Small intestine (tissue), 7 donors: ENCODE results near the gene C1S. TPM values are rescaled to one million over a fixed set of nuclear protein-coding genes. Genes with fewer than 3 reads are reported as not detected.
A peak's percentile ranks its signal among the peaks of the same experiment; 100 is the strongest.

ENCODE experiments used
- DNase-seq, 2 donors: peaks; one replicate each; pipeline versions ENCODE4 v3.0.0 to v3.0.0-alpha.2; 2013
- FAIRE-seq: peaks from 2 replicates; lab custom pipeline; 2012; peaks lifted over from hg19 to GRCh38; lab: Jason Lieb, UNC
- H3K27ac ChIP-seq, 3 donors: one replicate each; pipeline ENCODE4 v1.5.1; 2013; ENCODE audit warnings: low read length in 2 of 3, mild to moderate bottlenecking in 2 of 3, control low read depth in 1 of 3, inconsistent platforms in 1 of 3, low read depth in 1 of 3, moderate library complexity in 1 of 3
- H3K27me3 ChIP-seq, 3 donors: one replicate each; pipeline ENCODE4 v1.6.1; 2013; ENCODE audit warnings: low read length in 3 of 3, inconsistent platforms in 1 of 3; ENCODE audit not compliant: control insufficient read depth in 3 of 3, insufficient read depth in 3 of 3
- H3K36me3 ChIP-seq, 3 donors: one replicate each; pipeline ENCODE4 v1.6.1; 2013; ENCODE audit warnings: low read length in 3 of 3, inconsistent platforms in 1 of 3, low read depth in 1 of 3, mild to moderate bottlenecking in 1 of 3, moderate library complexity in 1 of 3; ENCODE audit not compliant: control insufficient read depth in 3 of 3, insufficient read depth in 2 of 3
- H3K4me1 ChIP-seq, 3 donors: one replicate each; pipeline ENCODE4 v1.6.1; 2013; ENCODE audit warnings: low read length in 2 of 3, inconsistent platforms in 1 of 3, low read depth in 1 of 3, mild to moderate bottlenecking in 1 of 3, moderate library complexity in 1 of 3; ENCODE audit not compliant: control insufficient read depth in 3 of 3, insufficient read depth in 2 of 3
- H3K4me3 ChIP-seq, 3 donors: one replicate each; pipeline ENCODE4 v1.5.1; 2013; ENCODE audit warnings: low read length in 3 of 3, control low read depth in 1 of 3, inconsistent platforms in 1 of 3, low read depth in 1 of 3, mild to moderate bottlenecking in 1 of 3, moderate library complexity in 1 of 3
- H3K9me3 ChIP-seq, 2 donors: one replicate each; pipeline ENCODE4 v1.6.1; 2013; ENCODE audit warnings: low read depth in 1 of 2, low read length in 1 of 2; ENCODE audit not compliant: control insufficient read depth in 2 of 2, insufficient read depth in 1 of 2
- WGBS, 3 donors: extraction: QIAGEN DNeasy Blood & Tissue Kit; methylation state at CpG; one replicate each; pipeline ENCODE4 v1.1.7; 2013; 5-methylcytosine and 5-hydroxymethylcytosine counted together
- polyA plus RNA-seq, 4 donors: library from polyadenylated mRNA; stranded (reverse) in 3 of 4; unstranded in 1 of 4; fragments of 200-250 nt in 3 of 4; fragments of 120-200 nt in 1 of 4; gene quantifications; one replicate each; pipeline versions ENCODE4 v1.2.1 to v1.2.3, GENCODE V29; 2013
- donor health status: healthy with polysubstance abuse.
- donor health status: control.
- donor health status: control.
- donor health status: Bipolar disorder and iron deficiency.
- donor health status: healthy.

The C1S gene
- polyA plus RNA-seq, 4 donors, result 4.7 to 196 (median 35.0) TPM

DNA sequence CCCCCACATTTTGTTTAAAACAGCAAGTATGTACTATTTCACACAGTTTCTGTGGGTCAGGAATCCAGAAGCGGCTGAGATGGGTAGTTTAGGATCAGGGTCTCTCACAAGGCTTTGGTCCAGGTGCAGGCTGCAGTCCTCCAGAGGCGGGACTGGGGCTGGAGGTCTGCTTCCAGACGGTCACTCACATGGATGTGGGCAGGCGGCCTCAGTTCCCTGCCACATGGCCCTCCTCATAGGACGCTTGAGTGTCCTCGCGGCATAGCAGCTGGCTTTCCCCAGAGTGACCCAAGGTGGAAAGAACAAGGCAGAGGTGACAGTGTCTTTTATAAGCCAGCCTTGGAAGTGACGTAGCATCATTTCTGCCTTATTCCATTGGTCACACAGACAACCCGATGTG is 56.4 kb downstream of the C1S start:
- Histone ChIP-seq H3K4me1 (peaks cover 0 to 18% (median 3%) of the 10 kb centered on the region in 3 donors), H3K27me3 (no peaks in the 10 kb centered on the region), H3K9me3 (no peaks in the 10 kb centered on the region), H3K27ac (no peak overlapping the region), H3K36me3 (peaks cover 0 to 64% (median 0%) of the 10 kb centered on the region in 3 donors), H3K4me3 (no peak overlapping the region)
- WGBS, 3 donors, result 90 to 95% (median 95%) methylated on average over 9 of the region's 9 CpGs
- FAIRE-seq (no peak), DNase-seq (no peak)

DNA sequence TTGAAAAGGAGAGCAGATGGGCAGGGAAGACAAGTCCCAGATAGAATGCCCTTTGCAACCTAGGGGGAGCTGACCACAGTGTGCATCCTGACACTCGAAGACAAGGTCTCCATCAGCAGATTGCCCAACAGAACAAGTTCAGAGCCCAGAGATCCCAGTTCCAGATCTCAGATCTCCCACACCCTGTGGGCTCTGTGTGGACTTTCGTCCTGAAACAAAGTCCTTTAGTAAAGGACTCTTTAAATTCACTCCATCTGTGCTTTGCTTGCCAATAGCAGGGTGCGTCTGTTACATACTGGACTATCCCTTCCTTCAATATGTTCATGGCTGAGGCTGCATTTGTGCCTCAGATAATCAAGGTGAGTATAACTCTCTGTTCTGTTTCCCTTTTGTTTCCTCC is 57.2 kb downstream of the C1S start:
- no peak for FAIRE-seq
- H3K27me3 ChIP-seq, result no peaks in the 10 kb centered on the region
- H3K36me3 ChIP-seq, result peaks cover 0 to 71% (median 2%) of the 10 kb centered on the region in 3 donors
- no peaks in the 10 kb centered on the region for H3K9me3 ChIP-seq
- H3K27ac ChIP-seq, result peak overlapping the region in 2 of 3 donors; percentile 63 to 78
- H3K4me3 ChIP-seq, result no peak overlapping the region
- H3K4me1 ChIP-seq, result peaks cover 0 to 18% (median 3%) of the 10 kb centered on the region in 3 donors
- WGBS, 3 donors, result 21 to 64% (median 53%) methylated on average over 3 of the region's 3 CpGs
- DNase-seq, result peak; percentile 63 to 93

DNA sequence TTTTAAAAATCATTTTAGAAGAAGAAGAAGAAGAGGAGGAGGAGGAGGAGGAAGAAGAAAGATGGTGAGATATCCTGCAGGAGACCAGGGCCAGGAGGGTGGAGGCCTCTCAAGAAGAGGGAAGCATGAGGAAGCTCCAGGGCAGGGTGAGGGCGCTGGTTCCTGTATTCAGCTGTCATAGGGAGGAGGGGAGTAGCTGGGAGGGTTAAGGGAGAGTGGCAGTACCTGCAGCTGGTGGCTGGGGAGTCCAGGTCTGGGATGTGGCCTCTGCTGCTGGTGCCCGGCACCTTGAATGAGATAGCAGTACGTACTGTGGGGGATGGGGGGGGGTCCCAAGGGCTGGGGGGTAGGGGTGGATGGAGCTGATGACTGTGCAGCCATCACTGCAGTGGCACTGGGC is 58.4 kb downstream of the C1S start:
- WGBS, 3 donors, result 78 to 90% (median 88%) methylated on average over 3 of the region's 3 CpGs

DNA sequence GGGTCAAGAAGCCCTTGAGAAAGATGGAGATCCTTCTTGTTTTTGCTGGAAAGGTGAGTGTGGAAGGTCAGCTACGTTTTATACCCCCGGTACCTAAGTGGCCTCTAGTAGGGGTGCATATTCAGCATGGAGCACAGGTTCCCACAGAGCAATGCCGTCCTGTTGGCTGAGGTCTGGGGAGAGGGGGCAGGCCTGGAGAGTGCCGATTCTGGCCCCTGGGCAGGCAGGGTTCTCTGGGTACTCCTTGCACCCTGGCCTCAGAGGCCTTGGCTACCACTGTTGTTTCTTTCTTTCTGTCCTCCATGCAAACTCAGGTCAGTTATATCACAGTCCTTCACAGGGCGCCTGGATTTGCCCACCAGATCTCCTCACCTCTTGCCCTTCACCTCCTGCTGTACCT is 59.6 kb downstream of the C1S start:
- no peak overlapping the region for H3K27ac ChIP-seq
- H3K4me3 ChIP-seq, result no peak overlapping the region
- H3K4me1 ChIP-seq, result peaks cover 0 to 33% (median 5%) of the 10 kb centered on the region in 3 donors
- DNase-seq (no peak), FAIRE-seq (no peak)
- H3K9me3 ChIP-seq, result no peaks in the 10 kb centered on the region
- 92 to 93% (median 92%) methylated on average over 5 of the region's 5 CpGs for WGBS, 3 donors
- peaks cover 0 to 69% (median 2%) of the 10 kb centered on the region in 3 donors for H3K36me3 ChIP-seq
- H3K27me3 ChIP-seq, result no peaks in the 10 kb centered on the region

More for the DNA sequence above, 58.4 kb downstream of the C1S start:
- Histone ChIP-seq H3K4me3 (no peak overlapping the region), H3K27ac (no peak overlapping the region), H3K36me3 (peaks cover 0 to 75% (median 2%) of the 10 kb centered on the region in 3 donors), H3K4me1 (peaks cover 0 to 25% (median 5%) of the 10 kb centered on the region in 3 donors), H3K27me3 (no peaks in the 10 kb centered on the region), H3K9me3 (no peaks in the 10 kb centered on the region)
- DNase-seq (no peak), FAIRE-seq (no peak)

Other genes starting within 250 kb of the C1S start
- gene GPR162, start 238.9 kb upstream of the C1S start, polyA plus RNA-seq, result 1 to 10 TPM in 3 of 4 donors, not detected in 1; 1.1 to 6.7 (median 5.1) TPM
- gene P3H3, start 232.3 kb upstream of the C1S start, polyA plus RNA-seq, result 10 to 100 TPM in 1 of 4 donors, 1 to 10 TPM in 2, under 1 TPM in 1; 0.89 to 18.3 (median 4.9) TPM
- 1 to 10 TPM in 3 of 4 donors, not detected in 1; 1.0 to 5.5 (median 3.2) TPM for gene GNB3, start 219.8 kb upstream of the C1S start, polyA plus RNA-seq
- 10 to 100 TPM; 30.3 to 99.1 (median 49.0) TPM for gene CDCA3, start 209.4 kb upstream of the C1S start, polyA plus RNA-seq
- 10 to 100 TPM; 31.9 to 54.0 (median 39.2) TPM for gene USP5, start 208.6 kb upstream of the C1S start, polyA plus RNA-seq
- 1,000 to 10,000 TPM in 2 of 4 donors, 100 to 1,000 TPM in 2; 574 to 1,439 (median 1,040) TPM for gene TPI1, start 193.2 kb upstream of the C1S start, polyA plus RNA-seq
- 10 to 100 TPM in 3 of 4 donors, 1 to 10 TPM in 1; 9.7 to 22.5 (median 12.7) TPM for gene SPSB2, start 187.4 kb upstream of the C1S start, polyA plus RNA-seq
- 1 to 10 TPM; 3.6 to 8.2 (median 4.7) TPM for gene LRRC23, start 155.9 kb upstream of the C1S start, polyA plus RNA-seq
- gene ENO2, start 146.1 kb upstream of the C1S start, polyA plus RNA-seq, result 10 to 100 TPM in 1 of 4 donors, 1 to 10 TPM in 2, under 1 TPM in 1; 0.67 to 19.1 (median 3.1) TPM
- gene ATN1, start 132.8 kb upstream of the C1S start, polyA plus RNA-seq, result 10 to 100 TPM; 34.0 to 63.3 (median 46.2) TPM
- not detected for gene RNU7-1, start 116.9 kb upstream of the C1S start, polyA plus RNA-seq
- 100 to 1,000 TPM; 119 to 379 (median 273) TPM for gene C12orf57, start 116.7 kb upstream of the C1S start, polyA plus RNA-seq
- gene PTPN6, start 109.4 kb upstream of the C1S start, polyA plus RNA-seq, result 10 to 100 TPM; 37.4 to 81.1 (median 58.7) TPM
- 100 to 1,000 TPM; 165 to 311 (median 212) TPM for gene PHB2, start 90.1 kb upstream of the C1S start, polyA plus RNA-seq
- gene EMG1, start 89.8 kb upstream of the C1S start, polyA plus RNA-seq, result 10 to 100 TPM; 12.3 to 39.3 (median 23.2) TPM
- 10 to 100 TPM; 67.8 to 95.9 (median 77.3) TPM for gene LPCAT3, start 42.2 kb upstream of the C1S start, polyA plus RNA-seq
- 100 to 1,000 TPM in 1 of 4 donors, 10 to 100 TPM in 2, 1 to 10 TPM in 1; 4.5 to 254 (median 22.9) TPM for gene C1R, start 31.7 kb downstream of the C1S start, polyA plus RNA-seq
- gene C1RL, start 48.5 kb downstream of the C1S start, polyA plus RNA-seq, result 10 to 100 TPM in 3 of 4 donors, 1 to 10 TPM in 1; 10.0 to 77.1 (median 22.1) TPM
- gene RBP5, start 68.2 kb downstream of the C1S start, polyA plus RNA-seq, result 10 to 100 TPM in 2 of 4 donors, 1 to 10 TPM in 1, under 1 TPM in 1; 0.67 to 19.0 (median 7.8) TPM
- gene CLSTN3, start 69.7 kb downstream of the C1S start, polyA plus RNA-seq, result 10 to 100 TPM in 3 of 4 donors, 1 to 10 TPM in 1; 6.5 to 61.6 (median 13.8) TPM
- 10 to 100 TPM; 17.8 to 40.3 (median 28.2) TPM for gene PEX5, start 129.0 kb downstream of the C1S start, polyA plus RNA-seq
- not detected for gene ACSM4, start 243.4 kb downstream of the C1S start, polyA plus RNA-seq